ENCODE data around the gene TSPAN18.

TSPAN18 gene

DNA sequence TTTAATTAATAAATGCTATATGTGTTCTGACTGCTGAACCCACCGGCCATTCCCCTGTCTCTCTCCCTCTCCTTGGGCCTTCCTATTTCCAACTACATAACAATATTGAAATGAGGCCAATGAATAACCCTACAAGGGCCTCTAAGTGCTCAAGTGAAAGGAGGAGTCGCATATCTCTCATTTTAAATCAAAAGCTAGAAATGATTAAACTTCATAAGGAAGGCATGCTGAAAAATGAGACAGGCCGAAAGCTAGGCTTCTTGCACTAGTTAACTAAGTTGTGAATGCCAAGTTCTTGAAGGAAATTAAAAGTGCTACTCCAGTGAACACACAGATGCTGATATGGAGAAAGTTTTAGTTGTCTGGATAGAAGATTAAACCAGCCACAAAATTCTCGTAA is 109.2 kb downstream of the TSPAN18 start:
- no peak for DNase-seq (ENCODE audit: low read depth, low spot score)
- no peak overlapping the region for H3K27ac ChIP-seq

DNA sequence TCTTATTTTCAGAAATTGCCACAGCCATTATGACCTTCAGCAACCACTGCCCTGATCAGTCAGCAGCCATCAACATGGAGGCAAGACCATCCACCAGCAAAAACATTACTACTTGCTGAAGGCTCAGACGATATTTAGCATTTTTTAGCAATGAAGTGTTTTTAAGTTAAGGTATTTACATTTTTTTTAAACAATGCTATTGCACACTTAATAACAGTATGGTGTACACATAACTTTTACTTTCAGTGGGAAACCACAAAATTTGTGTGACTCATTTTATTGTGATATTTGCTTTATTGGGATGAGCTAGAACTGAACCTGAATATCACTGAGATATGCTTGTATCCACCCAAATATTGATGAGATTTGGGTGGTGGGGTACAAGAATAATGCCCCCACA is 110.9 kb downstream of the TSPAN18 start:
- H3K27ac ChIP-seq = no peak overlapping the region

DNA sequence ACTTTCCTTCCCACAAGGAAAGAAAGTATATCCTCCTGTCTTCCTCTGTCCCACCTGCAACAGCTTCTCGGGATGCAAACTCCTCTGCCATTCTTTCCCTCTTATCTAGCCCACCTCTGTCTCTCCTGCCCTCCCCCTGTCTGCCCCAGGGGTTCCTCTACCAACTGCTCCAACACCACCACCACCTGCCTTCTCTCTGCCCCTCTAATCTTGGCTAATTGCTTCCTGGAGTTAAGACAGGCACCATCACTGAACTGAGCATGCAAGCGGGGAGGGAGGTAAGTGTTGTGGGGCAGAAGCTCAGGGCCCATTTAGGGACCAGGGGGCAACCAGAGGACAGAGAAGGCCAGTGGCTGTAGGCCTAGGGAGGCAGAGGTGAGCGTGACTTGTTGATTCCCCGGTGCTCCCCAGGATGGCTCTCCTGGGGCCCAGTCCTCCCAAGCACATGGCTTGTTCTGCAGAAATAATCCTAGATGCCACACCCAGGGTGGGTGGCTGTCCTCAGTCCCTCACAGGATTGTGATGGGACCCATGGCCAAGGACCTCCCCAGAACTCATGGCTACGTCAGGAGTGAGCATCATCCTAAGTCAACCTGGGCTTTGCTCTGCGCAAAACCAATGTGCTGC is 112.8 kb downstream of the TSPAN18 start:
- DNase-seq (ENCODE audit: low read depth, low spot score) = no peak
- no peak overlapping the region for H3K27ac ChIP-seq

More for the DNA sequence above, 110.9 kb downstream of the TSPAN18 start:
- no peak for DNase-seq (ENCODE audit: low read depth, low spot score)

DNA sequence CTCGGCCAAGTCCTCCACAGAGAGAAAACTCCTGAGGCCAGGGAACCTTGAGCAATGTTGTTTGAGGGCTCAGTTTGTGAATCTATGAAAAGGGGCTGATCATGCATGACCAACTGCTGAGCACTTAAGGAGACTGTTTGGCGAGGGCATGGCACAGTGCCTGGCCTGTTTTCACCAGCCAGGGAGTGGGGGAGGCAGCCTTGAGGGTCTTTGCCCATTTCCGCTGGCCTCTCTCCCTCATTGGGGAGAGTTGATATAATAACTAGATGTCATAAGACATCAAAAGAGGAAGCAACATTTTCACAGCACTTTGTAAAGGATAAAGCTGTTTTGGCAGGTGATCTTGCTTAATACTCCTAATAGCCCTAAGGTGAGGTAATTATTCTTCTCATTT is 113.3 kb downstream of the TSPAN18 start:
- no peak for DNase-seq (ENCODE audit: low read depth, low spot score)
- H3K27ac ChIP-seq = no peak overlapping the region

DNA sequence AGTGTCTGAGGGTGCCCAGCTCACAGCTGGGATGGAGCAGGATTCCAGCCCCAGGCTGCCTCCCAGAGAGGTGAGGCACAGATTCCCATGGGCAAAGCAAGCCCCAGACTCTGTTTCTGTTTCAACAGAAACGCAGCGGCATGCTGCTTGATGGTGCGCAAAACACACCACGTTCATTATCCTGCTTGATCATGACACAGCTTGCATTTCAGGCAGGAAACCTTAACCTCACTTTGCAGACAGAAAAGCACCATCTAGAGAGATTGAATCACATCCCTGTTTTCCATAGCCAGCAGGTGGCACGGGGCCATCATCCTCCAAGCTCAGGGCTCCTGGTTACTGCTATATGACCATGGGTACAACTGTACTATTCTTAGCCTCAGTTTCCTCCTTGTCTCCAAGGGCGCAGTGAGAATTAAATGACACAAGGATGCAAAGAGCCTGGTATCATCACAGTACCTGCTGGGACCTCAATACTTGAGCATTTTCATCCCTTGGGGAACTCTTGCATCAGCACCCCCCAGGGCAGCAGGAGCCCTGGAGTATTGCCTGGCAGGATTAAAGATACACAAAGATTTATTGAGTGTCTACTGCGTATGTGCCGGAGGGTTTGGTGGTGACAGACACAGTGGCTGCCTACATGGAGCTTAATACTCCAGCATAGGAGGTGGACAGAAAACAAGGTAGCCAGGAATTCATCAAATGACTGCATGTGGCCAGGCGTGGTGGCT is 113.9 kb downstream of the TSPAN18 start:
- H3K27ac ChIP-seq = no peak overlapping the region
- no peak for DNase-seq (ENCODE audit: low read depth, low spot score)

DNA sequence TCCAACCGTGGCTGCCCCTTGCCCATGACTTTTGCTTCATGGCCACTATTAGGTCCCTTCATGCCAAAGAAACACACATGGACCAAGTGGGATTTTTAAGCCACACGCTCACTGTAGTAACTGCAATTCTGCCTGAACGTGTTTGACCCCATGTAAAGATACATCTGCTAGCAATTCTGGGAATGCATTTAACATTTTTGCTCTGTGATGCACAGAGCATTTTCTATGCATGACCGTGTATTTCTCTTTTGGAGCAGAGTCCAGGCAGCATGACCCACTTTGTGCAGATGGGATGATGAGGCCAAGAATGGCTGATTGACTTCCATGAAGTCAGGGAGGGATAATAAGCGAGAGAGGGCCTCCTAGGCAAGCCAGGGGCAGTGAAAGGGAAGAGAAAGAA is 115.5 kb downstream of the TSPAN18 start:
- no peak overlapping the region for H3K27ac ChIP-seq
- DNase-seq (ENCODE audit: low read depth, low spot score) = no peak

DNA sequence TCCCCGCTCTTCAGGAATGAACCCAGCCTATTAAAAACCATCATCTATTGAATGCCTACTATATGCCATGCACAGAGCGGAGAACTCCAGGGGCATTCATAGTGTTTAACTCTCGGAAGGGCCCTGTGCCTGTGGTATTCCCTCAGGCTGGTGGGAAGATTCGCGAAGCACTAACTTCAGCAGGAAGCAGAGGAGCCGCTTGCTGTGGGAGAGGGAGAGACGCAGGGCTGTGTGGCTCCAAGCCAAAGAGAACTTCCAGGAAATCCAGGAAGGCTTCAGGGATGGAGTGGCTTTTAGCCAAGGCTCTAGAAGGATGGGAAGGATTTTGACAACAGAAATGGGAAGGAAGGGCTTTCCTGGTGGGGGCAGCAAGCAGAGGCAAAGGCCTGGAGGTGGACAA is 120.1 kb downstream of the TSPAN18 start:
- DNase-seq (ENCODE audit: low read depth, low spot score) = no peak

DNA sequence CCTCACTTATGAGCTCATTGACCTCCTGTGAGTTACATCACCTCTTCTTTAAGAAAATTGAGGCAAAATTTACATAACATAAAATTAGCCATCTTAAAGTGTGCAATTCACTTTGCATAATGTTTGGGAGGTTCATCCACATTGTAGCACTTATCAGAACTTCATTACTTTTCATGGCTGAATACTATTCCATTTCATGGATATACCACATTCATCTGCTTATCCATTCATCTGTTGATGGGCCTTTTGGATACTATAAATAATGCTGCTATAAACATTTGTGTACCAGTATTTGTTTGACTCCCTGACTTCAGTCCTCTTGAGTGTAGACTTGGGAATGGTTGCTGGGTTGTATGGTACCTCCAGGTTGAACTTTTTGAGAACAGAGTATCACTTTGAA is 120.6 kb downstream of the TSPAN18 start:
- no peak for DNase-seq (ENCODE audit: low read depth, low spot score)
- H3K27ac ChIP-seq = no peak overlapping the region

More for the DNA sequence above, 120.1 kb downstream of the TSPAN18 start:
- no peak overlapping the region for H3K27ac ChIP-seq

DNA sequence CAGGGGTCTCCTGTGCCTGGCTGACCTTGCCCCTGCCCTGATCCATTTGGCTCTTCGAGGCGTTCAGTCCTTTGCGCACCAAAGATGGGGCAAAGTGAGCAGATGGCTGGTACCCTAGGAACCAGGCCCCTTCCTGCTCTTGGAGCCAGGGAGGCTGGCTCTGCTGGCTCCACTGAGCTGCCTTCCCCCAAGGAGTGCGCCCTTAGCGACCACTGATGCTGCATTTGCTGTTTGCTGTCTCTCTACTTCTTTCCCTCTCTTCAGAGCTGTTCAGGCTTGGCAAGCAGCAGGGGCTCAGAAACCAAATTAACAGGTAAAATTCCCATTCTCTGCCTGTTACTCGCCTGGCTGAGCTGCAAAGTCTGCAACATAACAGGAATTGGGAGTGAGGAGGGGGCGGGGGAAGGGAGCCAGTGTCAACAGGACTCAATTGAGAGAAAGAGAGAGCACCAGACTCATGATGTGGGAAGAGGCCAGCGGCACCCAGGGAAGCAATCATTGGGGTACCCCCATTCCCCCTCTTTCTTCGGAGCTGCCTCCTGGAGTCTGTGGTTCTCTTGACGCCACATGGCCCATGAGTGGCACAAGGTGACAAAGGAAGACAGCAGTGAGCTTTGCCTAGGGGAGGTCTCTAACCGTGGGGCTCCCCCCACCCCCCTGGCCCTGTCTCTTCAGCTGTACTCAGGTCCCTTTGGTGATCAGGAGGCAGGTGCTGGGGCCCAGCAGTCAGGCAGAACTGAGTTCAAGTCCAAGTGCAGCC is 121.6 kb downstream of the TSPAN18 start:
- no peak overlapping the region for H3K27ac ChIP-seq
- no peak for DNase-seq (ENCODE audit: low read depth, low spot score)

DNA sequence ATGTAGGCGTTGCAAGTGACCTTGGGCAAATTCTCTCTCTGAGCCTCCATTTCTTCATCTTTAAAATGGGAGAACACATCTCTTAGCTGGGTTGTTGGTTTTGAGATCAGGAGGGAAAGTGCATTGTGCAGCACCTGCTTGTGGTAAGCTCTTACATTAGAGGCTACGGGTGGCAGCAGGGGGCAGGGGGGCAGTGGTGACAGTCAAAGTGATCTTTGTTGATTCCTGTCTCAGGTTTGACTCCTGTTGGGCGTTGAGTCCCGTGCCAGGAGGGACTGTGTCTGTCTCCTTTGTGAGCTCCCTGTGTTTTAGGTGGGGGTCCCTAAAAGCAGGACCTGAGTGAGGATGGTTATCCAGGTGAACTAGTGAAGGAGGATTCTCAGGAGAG is 122.2 kb downstream of the TSPAN18 start:
- H3K27ac ChIP-seq = no peak overlapping the region
- DNase-seq (ENCODE audit: low read depth, low spot score) = no peak

DNA sequence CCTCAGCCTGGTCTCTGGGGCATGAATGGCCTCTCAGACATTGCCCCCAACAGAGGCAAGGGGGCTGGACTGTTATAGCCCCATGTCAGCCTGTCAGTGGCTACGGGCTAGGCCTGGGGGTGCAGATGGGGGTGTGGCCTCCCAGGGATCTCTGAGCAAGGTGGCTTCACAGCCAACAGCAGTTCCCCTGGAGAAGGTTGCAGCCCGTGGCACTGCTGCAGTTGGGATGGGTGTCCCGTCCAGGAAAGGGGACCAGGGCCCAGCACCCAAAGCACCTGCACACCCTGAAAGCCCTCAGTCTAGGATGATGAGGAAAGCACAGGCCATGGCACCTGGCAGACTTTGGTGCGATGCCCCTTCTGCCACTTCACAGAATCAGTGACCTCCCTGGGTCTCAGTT is 122.7 kb downstream of the TSPAN18 start:
- DNase-seq (ENCODE audit: low read depth, low spot score) = no peak
- no peak overlapping the region for H3K27ac ChIP-seq

DNA sequence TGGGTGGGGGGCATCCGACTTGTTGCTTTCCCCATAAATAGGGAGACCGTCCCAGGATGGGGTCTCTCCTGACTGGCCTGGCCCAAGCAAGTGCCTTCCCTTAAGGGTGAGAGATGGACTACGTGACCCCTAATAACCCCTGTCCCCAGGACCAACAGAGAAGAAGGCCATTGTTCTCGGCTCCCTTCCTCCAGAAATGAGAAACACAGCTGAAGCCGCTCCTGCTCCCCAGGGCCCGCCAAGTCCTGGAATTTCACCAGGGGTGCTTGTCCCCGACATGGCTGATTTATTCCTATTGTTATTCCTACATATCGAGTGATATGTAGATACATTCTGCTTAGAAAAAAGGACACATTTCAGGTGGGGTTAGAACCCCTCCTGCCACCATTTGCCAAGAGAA is 123.2 kb downstream of the TSPAN18 start:
- no peak overlapping the region for H3K27ac ChIP-seq
- DNase-seq (ENCODE audit: low read depth, low spot score) = no peak

DNA sequence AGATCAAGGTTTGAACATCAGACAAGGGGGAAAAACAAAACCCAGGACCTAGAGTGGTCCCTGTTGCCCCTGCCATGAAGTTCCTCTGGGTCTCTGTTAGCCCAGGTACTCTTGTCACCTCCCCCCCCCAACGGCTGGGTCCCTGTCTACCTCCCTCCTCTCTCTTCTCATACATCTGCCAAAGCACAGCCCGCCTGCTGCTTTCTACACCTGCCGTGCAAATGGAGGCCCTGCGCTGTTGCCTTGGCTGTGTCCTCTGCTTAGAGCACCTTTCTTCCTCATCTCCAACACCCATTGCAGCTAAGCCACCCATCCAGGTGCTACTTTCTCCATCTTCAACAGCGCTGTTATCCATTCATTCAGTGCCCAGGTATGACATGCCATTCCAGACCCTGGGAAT is 124.7 kb downstream of the TSPAN18 start:
- DNase-seq (ENCODE audit: low read depth, low spot score) = no peak
- H3K27ac ChIP-seq = no peak overlapping the region

DNA sequence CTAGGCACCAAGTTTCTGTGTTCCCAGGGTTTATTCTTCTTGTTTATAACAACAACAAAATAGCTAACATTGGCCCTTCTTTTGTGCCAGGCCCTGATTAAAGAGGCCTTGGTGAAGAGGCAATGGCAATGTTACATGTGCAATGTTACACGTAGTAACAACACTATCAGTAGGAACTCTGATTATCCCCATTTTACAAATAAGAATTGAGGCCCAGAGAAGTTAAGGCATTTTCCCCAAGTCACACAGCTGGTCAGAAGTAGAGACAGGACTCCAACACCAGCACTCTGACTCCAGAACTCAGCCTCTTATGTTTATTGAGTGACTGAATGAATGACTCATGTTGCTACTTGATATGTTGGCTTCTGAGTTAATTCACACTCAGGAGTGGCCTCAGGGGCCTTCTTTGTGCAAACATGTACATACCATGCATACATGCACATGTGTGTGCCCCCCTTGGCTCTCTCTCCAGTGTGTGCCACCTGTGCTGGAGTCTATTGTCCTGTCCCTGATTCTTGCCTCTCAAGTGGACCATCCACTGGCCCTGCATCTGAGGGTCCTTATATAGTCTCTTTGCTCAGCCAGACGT is 125.5 kb downstream of the TSPAN18 start:
- no peak overlapping the region for H3K27ac ChIP-seq
- peak; percentile 8 for DNase-seq (ENCODE audit: low read depth, low spot score)

DNA sequence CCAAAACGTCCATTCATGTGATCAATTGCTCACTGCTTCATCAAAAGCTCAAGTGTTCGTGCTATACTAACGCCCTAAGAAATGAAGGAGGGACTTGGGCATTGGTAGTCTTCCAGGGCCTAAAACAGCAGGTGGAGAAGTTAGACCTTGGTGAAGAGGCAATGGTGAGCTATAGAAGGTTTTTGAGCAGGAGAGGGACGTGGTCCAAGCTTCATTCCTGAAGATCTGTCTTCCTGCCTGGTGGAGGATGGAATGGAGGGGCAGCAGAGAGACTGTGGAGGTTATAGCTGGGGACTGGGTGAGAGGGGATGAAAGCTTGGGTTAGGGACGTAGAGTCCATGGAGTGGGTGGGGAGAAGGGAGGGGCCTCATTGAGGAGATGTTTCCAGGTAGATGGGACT is 126.2 kb downstream of the TSPAN18 start:
- no peak overlapping the region for H3K27ac ChIP-seq
- DNase-seq (ENCODE audit: low read depth, low spot score) = no peak

DNA sequence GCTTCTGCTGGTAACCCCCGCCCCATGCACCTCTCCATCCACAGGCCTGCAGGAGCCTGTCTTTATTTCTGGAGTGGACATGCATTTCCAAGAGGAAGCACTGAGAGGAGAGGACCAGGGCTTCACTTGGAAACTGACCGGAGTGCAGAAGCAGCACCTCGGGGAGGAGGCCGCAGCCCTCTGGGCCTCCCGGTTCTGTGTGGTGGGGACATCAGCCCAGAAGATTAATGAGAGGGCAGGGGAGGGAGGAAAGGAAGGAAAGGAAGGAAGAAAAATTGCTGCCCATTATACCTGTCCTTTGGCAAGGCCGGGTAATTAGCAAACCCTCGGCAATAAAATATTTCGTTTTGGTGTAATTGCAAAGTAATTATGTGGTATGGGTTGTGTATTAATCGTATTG is 126.9 kb downstream of the TSPAN18 start:
- H3K27ac ChIP-seq = no peak overlapping the region
- DNase-seq (ENCODE audit: low read depth, low spot score) = no peak

DNA sequence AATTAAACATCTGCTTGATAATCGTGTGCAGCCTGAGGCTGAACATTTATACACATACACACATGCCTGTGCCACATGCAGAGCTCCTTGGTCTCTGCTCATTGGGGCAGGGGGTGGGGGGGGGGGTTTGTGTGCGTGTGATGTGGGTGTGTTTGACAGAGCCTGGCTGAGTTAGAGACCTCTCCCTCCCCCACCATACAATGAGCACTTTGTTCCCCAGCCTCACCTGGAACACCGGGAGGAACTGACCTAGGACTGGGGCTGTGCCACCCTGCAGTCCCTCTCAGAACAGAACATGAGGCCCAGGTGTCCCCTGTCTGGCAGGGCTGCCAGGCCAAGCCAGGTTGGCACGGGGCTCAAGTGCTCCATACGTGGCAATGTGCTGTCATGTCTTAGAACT is 127.3 kb downstream of the TSPAN18 start:
- DNase-seq (ENCODE audit: low read depth, low spot score) = no peak
- no peak overlapping the region for H3K27ac ChIP-seq

DNA sequence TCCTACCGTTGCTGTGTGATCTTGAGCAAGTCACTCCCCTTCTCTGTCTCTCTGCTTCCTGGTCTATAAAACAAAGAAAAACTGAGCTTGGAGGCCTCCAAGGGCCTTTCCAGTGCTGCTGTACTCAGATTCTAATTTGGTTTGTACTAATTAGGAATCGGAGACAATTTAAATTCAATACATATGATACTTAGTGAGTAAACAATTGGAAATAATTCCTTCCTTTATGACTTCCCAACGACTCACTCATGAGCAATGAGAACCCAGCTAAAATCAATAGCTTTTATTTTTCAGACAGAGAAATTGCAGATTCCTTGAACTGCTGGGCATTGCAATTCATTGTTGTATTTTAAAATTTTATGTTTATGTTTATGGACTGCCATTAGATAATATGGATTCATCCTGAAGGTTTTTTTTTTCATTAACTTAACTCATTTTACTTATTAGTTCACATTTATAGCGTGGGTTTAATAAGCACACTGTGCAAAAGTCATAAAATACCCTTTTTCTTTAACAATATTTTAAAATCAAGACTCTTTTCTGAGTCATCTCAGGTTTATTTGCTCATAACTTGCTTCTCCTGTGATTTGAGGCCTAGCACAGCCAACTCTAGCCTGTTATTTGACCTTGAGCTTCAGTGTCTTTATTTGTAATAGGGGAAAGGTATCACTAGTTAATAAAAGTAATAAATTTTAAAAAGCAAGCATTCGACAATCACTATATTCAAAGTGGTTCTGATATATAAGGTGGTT is 128.2 kb downstream of the TSPAN18 start:
- no peak for DNase-seq (ENCODE audit: low read depth, low spot score)
- no peak overlapping the region for H3K27ac ChIP-seq

DNA sequence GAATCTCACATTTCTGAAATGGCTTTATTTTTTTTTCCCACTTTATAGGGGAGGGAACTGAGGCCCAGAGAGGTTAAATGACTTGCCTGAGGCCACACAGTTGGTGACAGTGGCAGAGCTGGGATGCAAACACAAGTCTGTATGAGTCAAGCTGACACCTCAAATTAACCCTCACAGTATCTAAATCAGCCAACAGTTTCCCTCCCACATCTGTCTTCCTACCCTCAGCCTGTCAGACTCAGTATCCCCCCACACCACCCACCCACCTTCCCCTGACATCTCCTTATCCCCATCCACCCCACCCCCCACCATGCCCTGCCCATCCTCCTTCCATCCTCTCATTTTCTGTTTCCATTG is 128.7 kb downstream of the TSPAN18 start:
- DNase-seq (ENCODE audit: low read depth, low spot score) = no peak
- no peak overlapping the region for H3K27ac ChIP-seq

DNA sequence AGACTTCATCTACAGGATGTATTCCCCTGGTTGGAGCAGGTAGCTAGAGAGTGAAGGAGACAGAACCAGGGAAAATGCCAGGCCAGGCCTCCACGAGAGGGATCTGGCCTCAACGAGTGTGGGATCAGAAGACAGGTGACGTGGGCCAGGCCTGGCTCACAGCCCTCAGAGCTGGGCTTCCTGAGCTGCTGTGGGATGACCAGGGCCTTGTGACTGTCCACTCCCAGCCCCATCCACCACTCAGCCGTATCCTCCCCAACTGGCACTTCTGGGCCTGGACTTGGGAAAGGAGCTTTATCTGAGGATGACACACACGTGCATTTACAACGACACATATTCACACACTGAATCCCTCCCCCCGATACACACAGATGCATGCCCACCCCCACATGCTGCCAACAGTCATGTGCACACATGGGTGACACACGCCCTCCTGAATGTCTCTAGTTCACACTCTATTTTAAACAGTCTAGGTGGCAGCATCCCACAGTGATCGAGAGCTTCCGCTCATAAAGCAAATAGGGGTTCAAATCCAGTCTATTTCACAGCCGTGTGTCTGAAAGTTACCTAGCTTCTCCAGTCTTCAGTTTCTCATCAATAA is 130.8 kb downstream of the TSPAN18 start:
- H3K27ac ChIP-seq = no peak overlapping the region

More for the DNA sequence above, 130.8 kb downstream of the TSPAN18 start:
- DNase-seq (ENCODE audit: low read depth, low spot score) = no peak

Measured in epithelial cell of prostate (primary cell).